ENCODE measurements around the gene THBS4. TPM values are rescaled to one million over a fixed set of nuclear protein-coding genes. Genes with fewer than 3 reads are reported as not detected.
A peak's percentile ranks its signal among the peaks of the same experiment; 100 is the strongest.

The THBS4 gene
- polyA plus RNA-seq, 3 donors = 0.03 TPM; not detected in 2

DNA sequence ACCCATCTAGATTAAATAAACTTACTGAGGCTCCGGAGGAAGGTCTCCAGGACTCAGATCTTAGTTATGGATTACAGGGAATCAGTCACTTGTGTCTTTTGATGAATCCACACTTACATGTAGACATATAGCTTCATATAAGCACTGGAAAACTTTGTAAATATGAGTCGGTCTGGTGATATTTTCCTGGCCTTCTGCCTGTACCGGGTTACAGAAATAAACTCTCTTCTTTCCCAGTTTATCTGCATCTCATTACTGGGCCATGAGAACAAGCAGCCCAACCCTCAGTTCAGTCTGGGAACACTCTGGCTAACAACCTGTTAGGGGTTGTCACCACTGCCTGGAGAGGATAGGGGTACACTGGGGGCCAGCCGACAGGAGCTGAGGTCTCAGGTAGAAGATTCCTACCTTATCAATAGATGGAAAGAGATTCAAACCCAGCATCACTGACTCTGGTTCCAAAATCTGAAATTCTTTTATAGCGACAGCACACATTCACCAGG, 59.1 kb downstream of the THBS4 start:
- H3K9me3 ChIP-seq (replicated peaks in 1 of 2; ENCODE audit: control insufficient read depth in 1 of 2, insufficient read depth in 1 of 2, low read length in 2 of 2) = no peaks in the 10 kb centered on the region
- no peak overlapping the region for H3K4me2 ChIP-seq (replicated peaks; ENCODE audit: extremely low read depth, low read length, poor library complexity, severe bottlenecking)
- Mint-ChIP-seq H3K4me3 (no peak overlapping the region), H3K27me3 (ENCODE audit: low read depth in 3 of 3) (peaks cover 0 to 2% (median 0%) of the 10 kb centered on the region in 3 donors), H3K9me3 (no peaks in the 10 kb centered on the region), H3K4me1 (peaks cover 8% of the 10 kb centered on the region), H3K27ac (peak overlapping the region in 2 of 7 donors; percentile 33 to 52), H3K36me3 (peaks cover 0 to 1% of the 10 kb centered on the region in 2 donors)
- no peaks in the 10 kb centered on the region for H4K20me1 ChIP-seq (ENCODE audit: insufficient read depth, low read length)
- H3K4me1 ChIP-seq (ENCODE audit: control insufficient read depth in 1 of 2, insufficient read depth in 2 of 2, low read length in 2 of 2) = peaks cover 7 to 11% of the 10 kb centered on the region in 2 donors
- 100% methylated on average over 2 of the region's 5 CpGs for WGBS (ENCODE audit: insufficient coverage)
- no peak overlapping the region for H2AFZ ChIP-seq (ENCODE audit: insufficient read depth, low read depth, low read length, poor library complexity, severe bottlenecking)
- H3K36me3 ChIP-seq (replicated peaks in 1 of 2; ENCODE audit: control insufficient read depth in 1 of 2, insufficient read depth in 2 of 2, low read length in 2 of 2) = no peaks in the 10 kb centered on the region
- no peak overlapping the region for H3K4me3 ChIP-seq (replicated peaks in 1 of 3; ENCODE audit: low read depth in 2 of 3, low read length in 3 of 3)
- no peaks in the 10 kb centered on the region for H3K27me3 ChIP-seq (ENCODE audit: control insufficient read depth in 2 of 2, insufficient read depth in 2 of 2, low read length in 2 of 2)
- no peak for DNase-seq
- H3K9ac ChIP-seq (ENCODE audit: insufficient read depth, low read length, poor library complexity, severe bottlenecking) = no peak overlapping the region
- no peak overlapping the region for H3K27ac ChIP-seq (ENCODE audit: low read depth in 1 of 2, low read length in 2 of 2)
- no peaks in the 10 kb centered on the region for H3K79me2 ChIP-seq (ENCODE audit: insufficient read depth, low read length)
- TF ChIP-seq, protein P1, sequence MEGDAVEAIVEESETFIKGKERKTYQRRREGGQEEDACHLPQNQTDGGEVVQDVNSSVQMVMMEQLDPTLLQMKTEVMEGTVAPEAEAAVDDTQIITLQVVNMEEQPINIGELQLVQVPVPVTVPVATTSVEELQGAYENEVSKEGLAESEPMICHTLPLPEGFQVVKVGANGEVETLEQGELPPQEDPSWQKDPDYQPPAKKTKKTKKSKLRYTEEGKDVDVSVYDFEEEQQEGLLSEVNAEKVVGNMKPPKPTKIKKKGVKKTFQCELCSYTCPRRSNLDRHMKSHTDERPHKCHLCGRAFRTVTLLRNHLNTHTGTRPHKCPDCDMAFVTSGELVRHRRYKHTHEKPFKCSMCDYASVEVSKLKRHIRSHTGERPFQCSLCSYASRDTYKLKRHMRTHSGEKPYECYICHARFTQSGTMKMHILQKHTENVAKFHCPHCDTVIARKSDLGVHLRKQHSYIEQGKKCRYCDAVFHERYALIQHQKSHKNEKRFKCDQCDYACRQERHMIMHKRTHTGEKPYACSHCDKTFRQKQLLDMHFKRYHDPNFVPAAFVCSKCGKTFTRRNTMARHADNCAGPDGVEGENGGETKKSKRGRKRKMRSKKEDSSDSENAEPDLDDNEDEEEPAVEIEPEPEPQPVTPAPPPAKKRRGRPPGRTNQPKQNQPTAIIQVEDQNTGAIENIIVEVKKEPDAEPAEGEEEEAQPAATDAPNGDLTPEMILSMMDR (IDR thresholded peaks at IDR 0.05) = no peak
- intact Hi-C loops (cut with micrococcal nuclease) = loop anchor here in 1 of 2 donors (10.0 kb wide), 1 partner anchor 51 kb away; no protein-coding TSS in a partner anchor

DNA sequence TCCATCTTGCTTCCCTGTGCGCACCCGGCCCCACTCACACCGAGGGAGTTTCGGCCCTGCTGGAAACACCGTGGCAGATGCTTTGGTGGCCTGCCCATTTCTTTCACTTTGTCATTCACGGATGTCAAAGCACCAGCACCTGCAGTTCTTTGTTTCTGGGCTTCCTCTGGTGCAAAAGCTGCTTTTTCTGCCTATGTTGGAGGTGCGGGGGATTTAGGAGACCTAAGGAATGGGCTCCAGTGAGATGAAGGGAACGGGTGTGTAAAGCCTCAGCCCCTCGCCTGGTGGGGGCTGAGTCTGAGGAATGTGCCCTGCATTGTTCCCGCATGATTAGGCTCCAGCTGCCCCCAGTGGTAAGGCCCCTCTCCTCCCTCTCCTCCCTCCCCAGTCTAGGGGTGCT, 62.3 kb downstream of the THBS4 start:
- Mint-ChIP-seq H3K9me3 (no peaks in the 10 kb centered on the region), H3K36me3 (no peaks in the 10 kb centered on the region), H3K4me1 (peaks cover 5% of the 10 kb centered on the region), H3K4me3 (no peak overlapping the region), H3K27ac (no peak overlapping the region), H3K27me3 (ENCODE audit: low read depth in 3 of 3) (peaks cover 0 to 1% (median 0%) of the 10 kb centered on the region in 3 donors)
- H3K4me1 ChIP-seq (ENCODE audit: control insufficient read depth in 1 of 2, insufficient read depth in 2 of 2, low read length in 2 of 2) = peaks cover under 1 to 3% of the 10 kb centered on the region in 2 donors
- no peaks in the 10 kb centered on the region for H3K36me3 ChIP-seq (replicated peaks in 1 of 2; ENCODE audit: control insufficient read depth in 1 of 2, insufficient read depth in 2 of 2, low read length in 2 of 2)
- intact Hi-C loops (cut with micrococcal nuclease) = loop anchor here (5.0 to 10.0 kb wide), 2 partner anchors 47 to 95 kb away; no protein-coding TSS in a partner anchor
- WGBS (ENCODE audit: insufficient coverage) = 98% methylated on average over 7 of the region's 10 CpGs
- no peak for DNase-seq
- TF ChIP-seq, protein P1 (IDR thresholded peaks at IDR 0.05) = no peak
- no peak overlapping the region for H2AFZ ChIP-seq (ENCODE audit: insufficient read depth, low read depth, low read length, poor library complexity, severe bottlenecking)
- no peaks in the 10 kb centered on the region for H3K27me3 ChIP-seq (ENCODE audit: control insufficient read depth in 2 of 2, insufficient read depth in 2 of 2, low read length in 2 of 2)
- H3K27ac ChIP-seq (ENCODE audit: low read depth in 1 of 2, low read length in 2 of 2) = no peak overlapping the region
- H3K9me3 ChIP-seq (replicated peaks in 1 of 2; ENCODE audit: control insufficient read depth in 1 of 2, insufficient read depth in 1 of 2, low read length in 2 of 2) = no peaks in the 10 kb centered on the region
- no peak overlapping the region for H3K9ac ChIP-seq (ENCODE audit: insufficient read depth, low read length, poor library complexity, severe bottlenecking)
- no peak overlapping the region for H3K4me3 ChIP-seq (replicated peaks in 1 of 3; ENCODE audit: low read depth in 2 of 3, low read length in 3 of 3)
- H3K4me2 ChIP-seq (replicated peaks; ENCODE audit: extremely low read depth, low read length, poor library complexity, severe bottlenecking) = no peak overlapping the region
- H3K79me2 ChIP-seq (ENCODE audit: insufficient read depth, low read length) = no peaks in the 10 kb centered on the region
- no peaks in the 10 kb centered on the region for H4K20me1 ChIP-seq (ENCODE audit: insufficient read depth, low read length)

Measured in CD14-positive monocyte (primary cell).